ENCODE measurements around the gene NDOR1. TPM values are rescaled to one million over a fixed set of nuclear protein-coding genes. Genes with fewer than 3 reads are reported as not detected.

Gene NDOR1
- total and polyA plus RNA-seq, 2 of the 8 experiments (the other 6 are each of a cell fraction or from before 2014, with no cell fraction given): 25.7 to 32.3 TPM

- TF ChIP-seq, protein P1, sequence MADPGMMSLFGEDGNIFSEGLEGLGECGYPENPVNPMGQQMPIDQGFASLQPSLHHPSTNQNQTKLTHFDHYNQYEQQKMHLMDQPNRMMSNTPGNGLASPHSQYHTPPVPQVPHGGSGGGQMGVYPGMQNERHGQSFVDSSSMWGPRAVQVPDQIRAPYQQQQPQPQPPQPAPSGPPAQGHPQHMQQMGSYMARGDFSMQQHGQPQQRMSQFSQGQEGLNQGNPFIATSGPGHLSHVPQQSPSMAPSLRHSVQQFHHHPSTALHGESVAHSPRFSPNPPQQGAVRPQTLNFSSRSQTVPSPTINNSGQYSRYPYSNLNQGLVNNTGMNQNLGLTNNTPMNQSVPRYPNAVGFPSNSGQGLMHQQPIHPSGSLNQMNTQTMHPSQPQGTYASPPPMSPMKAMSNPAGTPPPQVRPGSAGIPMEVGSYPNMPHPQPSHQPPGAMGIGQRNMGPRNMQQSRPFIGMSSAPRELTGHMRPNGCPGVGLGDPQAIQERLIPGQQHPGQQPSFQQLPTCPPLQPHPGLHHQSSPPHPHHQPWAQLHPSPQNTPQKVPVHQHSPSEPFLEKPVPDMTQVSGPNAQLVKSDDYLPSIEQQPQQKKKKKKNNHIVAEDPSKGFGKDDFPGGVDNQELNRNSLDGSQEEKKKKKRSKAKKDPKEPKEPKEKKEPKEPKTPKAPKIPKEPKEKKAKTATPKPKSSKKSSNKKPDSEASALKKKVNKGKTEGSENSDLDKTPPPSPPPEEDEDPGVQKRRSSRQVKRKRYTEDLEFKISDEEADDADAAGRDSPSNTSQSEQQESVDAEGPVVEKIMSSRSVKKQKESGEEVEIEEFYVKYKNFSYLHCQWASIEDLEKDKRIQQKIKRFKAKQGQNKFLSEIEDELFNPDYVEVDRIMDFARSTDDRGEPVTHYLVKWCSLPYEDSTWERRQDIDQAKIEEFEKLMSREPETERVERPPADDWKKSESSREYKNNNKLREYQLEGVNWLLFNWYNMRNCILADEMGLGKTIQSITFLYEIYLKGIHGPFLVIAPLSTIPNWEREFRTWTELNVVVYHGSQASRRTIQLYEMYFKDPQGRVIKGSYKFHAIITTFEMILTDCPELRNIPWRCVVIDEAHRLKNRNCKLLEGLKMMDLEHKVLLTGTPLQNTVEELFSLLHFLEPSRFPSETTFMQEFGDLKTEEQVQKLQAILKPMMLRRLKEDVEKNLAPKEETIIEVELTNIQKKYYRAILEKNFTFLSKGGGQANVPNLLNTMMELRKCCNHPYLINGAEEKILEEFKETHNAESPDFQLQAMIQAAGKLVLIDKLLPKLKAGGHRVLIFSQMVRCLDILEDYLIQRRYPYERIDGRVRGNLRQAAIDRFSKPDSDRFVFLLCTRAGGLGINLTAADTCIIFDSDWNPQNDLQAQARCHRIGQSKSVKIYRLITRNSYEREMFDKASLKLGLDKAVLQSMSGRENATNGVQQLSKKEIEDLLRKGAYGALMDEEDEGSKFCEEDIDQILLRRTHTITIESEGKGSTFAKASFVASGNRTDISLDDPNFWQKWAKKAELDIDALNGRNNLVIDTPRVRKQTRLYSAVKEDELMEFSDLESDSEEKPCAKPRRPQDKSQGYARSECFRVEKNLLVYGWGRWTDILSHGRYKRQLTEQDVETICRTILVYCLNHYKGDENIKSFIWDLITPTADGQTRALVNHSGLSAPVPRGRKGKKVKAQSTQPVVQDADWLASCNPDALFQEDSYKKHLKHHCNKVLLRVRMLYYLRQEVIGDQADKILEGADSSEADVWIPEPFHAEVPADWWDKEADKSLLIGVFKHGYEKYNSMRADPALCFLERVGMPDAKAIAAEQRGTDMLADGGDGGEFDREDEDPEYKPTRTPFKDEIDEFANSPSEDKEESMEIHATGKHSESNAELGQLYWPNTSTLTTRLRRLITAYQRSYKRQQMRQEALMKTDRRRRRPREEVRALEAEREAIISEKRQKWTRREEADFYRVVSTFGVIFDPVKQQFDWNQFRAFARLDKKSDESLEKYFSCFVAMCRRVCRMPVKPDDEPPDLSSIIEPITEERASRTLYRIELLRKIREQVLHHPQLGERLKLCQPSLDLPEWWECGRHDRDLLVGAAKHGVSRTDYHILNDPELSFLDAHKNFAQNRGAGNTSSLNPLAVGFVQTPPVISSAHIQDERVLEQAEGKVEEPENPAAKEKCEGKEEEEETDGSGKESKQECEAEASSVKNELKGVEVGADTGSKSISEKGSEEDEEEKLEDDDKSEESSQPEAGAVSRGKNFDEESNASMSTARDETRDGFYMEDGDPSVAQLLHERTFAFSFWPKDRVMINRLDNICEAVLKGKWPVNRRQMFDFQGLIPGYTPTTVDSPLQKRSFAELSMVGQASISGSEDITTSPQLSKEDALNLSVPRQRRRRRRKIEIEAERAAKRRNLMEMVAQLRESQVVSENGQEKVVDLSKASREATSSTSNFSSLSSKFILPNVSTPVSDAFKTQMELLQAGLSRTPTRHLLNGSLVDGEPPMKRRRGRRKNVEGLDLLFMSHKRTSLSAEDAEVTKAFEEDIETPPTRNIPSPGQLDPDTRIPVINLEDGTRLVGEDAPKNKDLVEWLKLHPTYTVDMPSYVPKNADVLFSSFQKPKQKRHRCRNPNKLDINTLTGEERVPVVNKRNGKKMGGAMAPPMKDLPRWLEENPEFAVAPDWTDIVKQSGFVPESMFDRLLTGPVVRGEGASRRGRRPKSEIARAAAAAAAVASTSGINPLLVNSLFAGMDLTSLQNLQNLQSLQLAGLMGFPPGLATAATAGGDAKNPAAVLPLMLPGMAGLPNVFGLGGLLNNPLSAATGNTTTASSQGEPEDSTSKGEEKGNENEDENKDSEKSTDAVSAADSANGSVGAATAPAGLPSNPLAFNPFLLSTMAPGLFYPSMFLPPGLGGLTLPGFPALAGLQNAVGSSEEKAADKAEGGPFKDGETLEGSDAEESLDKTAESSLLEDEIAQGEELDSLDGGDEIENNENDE (IDR thresholded peaks at IDR 0.05; ENCODE audit: insufficient replicate concordance, low read length): no peak
- TF ChIP-seq SP2 (IDR thresholded peaks at IDR 0.05; ENCODE audit: low read length) (peak; percentile 66), SRF (IDR thresholded peaks at IDR 0.05; ENCODE audit: low read depth, low read length) (no peak), RNF2 (IDR thresholded peaks at IDR 0.05; ENCODE audit: borderline replicate concordance, low read depth, low read length, missing control alignments, poor library complexity, severe bottlenecking) (no peak), CBX5 (IDR thresholded peaks at IDR 0.05; ENCODE audit: low read depth, low read length) (no peak), RAD21 (IDR thresholded peaks at IDR 0.05 in 1 of 2, conservative IDR thresholded peaks at IDR 0.05 in 1 of 2; ENCODE audit: low read depth in 2 of 2, low read length in 2 of 2) (no peak), GABPA (IDR thresholded peaks at IDR 0.05; ENCODE audit: borderline replicate concordance, insufficient read depth, low read length) (peak; percentile 34; the same call in 1 of the 2 replicates)
- TF ChIP-seq, protein P2, sequence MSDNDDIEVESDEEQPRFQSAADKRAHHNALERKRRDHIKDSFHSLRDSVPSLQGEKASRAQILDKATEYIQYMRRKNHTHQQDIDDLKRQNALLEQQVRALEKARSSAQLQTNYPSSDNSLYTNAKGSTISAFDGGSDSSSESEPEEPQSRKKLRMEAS (IDR thresholded peaks at IDR 0.05): peak; percentile 58
Observed at GRCh38 chr9:137200311-137201204, 4.9 kb upstream of the NDOR1 start, which contains the start of gene TPRN (continued).

All from H1 (cell line).